Erythroblast (primary cell): ENCODE data around the gene IFT172.

Source experiments
- GATA1 ChIP-seq: IDR thresholded peaks from 2 replicates; pipeline ENCODE4 v1.6.1; 2011; ENCODE audit warnings: low read depth, mild to moderate bottlenecking, control low read depth, low read length, moderate library complexity
- POLR2A ChIP-seq: IDR thresholded peaks from 2 replicates; pipeline ENCODE4 v1.6.1; 2011; ENCODE audit warnings: mild to moderate bottlenecking, low read length

GRCh38 chr2:27420996-27421395 lies 68.5 kb downstream of the IFT172 start:
- no peak for TF ChIP-seq POLR2A
- TF ChIP-seq GATA1 = no peak
